AG09319 (cell line): ENCODE results near the gene LGR5.
"Not testable (repeated sequence)": the region's sequence is repeated elsewhere in the genome, so short reads cannot be mapped to it uniquely, and the experiment has no call there.

ENCODE experiments used
- DNase-seq: peaks from one replicate; pipeline ENCODE4 v3.0.0-alpha.2; 2010; ENCODE audit warnings: low read depth; ENCODE audit errors: extremely low read depth
- CTCF ChIP-seq: IDR thresholded peaks from 2 replicates; pipeline ENCODE4 v1.5.1; 2011; ENCODE audit warnings: low read depth, mild to moderate bottlenecking, inconsistent platforms, low read length, moderate library complexity

LGR5 gene

GRCh38 chr12:71552728-71553501 is 113.3 kb downstream of the LGR5 start:
- DNase-seq: no peak
- no peak for TF ChIP-seq CTCF

- no peak for TF ChIP-seq CTCF
- DNase-seq: no peak
Measured at GRCh38 chr12:71555191-71555590, 115.6 kb downstream of the LGR5 start.

- DNase-seq: not testable (repeated sequence)
Measured at GRCh38 chr12:71555789-71556188, 116.2 kb downstream of the LGR5 start.

GRCh38 chr12:71556448-71556847 is 116.8 kb downstream of the LGR5 start:
- DNase-seq: no peak
- TF ChIP-seq CTCF: no peak

GRCh38 chr12:71556875-71557274 is 117.3 kb downstream of the LGR5 start:
- no peak for TF ChIP-seq CTCF
- DNase-seq: peak; percentile 42

GRCh38 chr12:71558445-71558844 is 118.8 kb downstream of the LGR5 start:
- no peak for DNase-seq
- TF ChIP-seq CTCF: no peak

GRCh38 chr12:71562676-71563595 is 123.3 kb downstream of the LGR5 start:
- no peak for DNase-seq
- no peak for TF ChIP-seq CTCF
